ENCODE data around the gene CDK16. TPM values are rescaled to one million over a fixed set of nuclear protein-coding genes. Genes with fewer than 3 reads are reported as not detected.

CDK16 gene
- polyA plus RNA-seq, 1 donor from 2014 or later = 16.8 TPM

GRCh38 chrX:47266643-47267042 is 48.2 kb downstream of the CDK16 start:
- Mint-ChIP-seq H3K9me3 (peaks cover 0 to 2% (median 0%) of the 10 kb centered on the region in 3 donors), H3K36me3 (no peaks in the 10 kb centered on the region), H3K4me1 (no peaks in the 10 kb centered on the region), H3K27ac (no peak overlapping the region), H3K4me3 (no peak overlapping the region), H3K27me3 (peaks cover 10% of the 10 kb centered on the region)

DNA sequence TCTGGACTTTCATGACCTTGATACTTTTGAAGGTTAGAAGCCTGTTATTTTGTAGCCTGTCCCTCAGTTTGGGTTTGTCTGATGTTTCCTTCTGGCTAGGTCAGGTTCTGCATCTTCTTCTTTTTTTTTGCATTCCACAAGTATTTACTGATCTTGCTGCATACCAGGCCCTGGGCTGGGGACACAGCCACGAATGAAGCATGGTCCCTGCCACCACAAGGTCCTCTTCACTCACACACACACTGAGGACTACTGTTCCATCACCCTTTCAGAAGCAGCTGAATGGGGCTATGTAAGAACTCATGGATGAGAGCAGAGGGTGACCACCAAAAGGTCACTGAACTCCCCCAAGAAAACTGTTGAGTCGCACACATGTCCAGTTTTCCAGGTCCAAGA is 53.5 kb downstream of the CDK16 start:
- H3K27me3 Mint-ChIP-seq = peaks cover 9% of the 10 kb centered on the region
- H3K27ac Mint-ChIP-seq = no peak overlapping the region
- no peaks in the 10 kb centered on the region for H3K9me3 Mint-ChIP-seq
- peak overlapping the region in 1 of 4 donors; percentile 47 for H3K4me3 Mint-ChIP-seq
- no peaks in the 10 kb centered on the region for H3K4me1 Mint-ChIP-seq
- H3K36me3 Mint-ChIP-seq = no peaks in the 10 kb centered on the region

- H3K4me1 Mint-ChIP-seq = no peaks in the 10 kb centered on the region
- H3K9me3 Mint-ChIP-seq = no peaks in the 10 kb centered on the region
- H3K4me3 Mint-ChIP-seq = no peak overlapping the region
- no peaks in the 10 kb centered on the region for H3K36me3 Mint-ChIP-seq
- H3K27me3 Mint-ChIP-seq = peaks cover 9% of the 10 kb centered on the region
- H3K27ac Mint-ChIP-seq = no peak overlapping the region
Observed at GRCh38 chrX:47273011-47273730, 54.7 kb downstream of the CDK16 start.

GRCh38 chrX:47278691-47279090 is 60.2 kb downstream of the CDK16 start:
- Mint-ChIP-seq H3K4me1 (no peaks in the 10 kb centered on the region), H3K9me3 (no peaks in the 10 kb centered on the region), H3K36me3 (no peaks in the 10 kb centered on the region), H3K4me3 (no peak overlapping the region), H3K27me3 (peaks cover 13% of the 10 kb centered on the region), H3K27ac (no peak overlapping the region)

Other genes starting within 250 kb of the CDK16 start
- not detected for gene RGN, start 140.2 kb upstream of the CDK16 start, polyA plus RNA-seq
- 197 TPM for gene NDUFB11, start 74.0 kb upstream of the CDK16 start, polyA plus RNA-seq
- gene RBM10, start 73.5 kb upstream of the CDK16 start, polyA plus RNA-seq = 36.0 TPM
- gene UBA1, start 24.9 kb upstream of the CDK16 start, polyA plus RNA-seq = 190 TPM
- 68.6 TPM for gene USP11, start 14.3 kb downstream of the CDK16 start, polyA plus RNA-seq
- 0.44 TPM for gene ZNF157, start 151.9 kb downstream of the CDK16 start, polyA plus RNA-seq

All from IgD-negative memory B cell (primary cell).